ENCODE measurements around the gene KIF1B.
A peak's percentile ranks its signal among the peaks of the same experiment; 100 is the strongest.
"Not testable (repeated sequence)": the region's sequence is repeated elsewhere in the genome, so short reads cannot be mapped to it uniquely, and the experiment has no call there.

Gene KIF1B

DNA sequence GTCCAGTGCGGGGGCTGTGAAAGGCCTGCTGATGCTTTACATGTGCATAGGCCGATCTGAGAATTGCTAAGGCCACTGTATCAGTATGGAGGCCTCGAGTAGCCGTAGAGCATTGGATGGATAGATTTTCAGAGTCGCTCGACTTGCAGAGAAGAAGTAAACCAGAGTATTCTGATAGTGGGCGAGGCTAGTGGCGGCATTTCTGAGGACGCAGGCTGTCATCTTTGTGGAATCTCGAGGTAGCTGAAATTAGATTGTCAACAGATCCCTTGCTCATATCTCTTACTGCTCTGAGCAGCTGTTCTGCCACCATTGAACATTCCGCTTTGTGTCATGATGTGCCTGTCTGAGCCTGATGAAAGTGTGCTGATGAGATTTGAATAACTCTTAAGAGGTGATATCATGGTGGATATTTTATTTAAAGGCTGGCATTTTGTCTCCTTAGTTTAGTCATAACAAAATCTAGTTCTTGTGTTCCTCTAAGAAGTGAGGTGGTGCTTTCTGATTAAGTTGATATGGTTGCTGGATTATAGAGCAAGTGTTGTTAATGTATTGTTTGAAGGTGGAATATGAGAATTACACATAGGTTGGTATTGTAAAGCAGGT is 1.5 kb downstream of the KIF1B start:
- peak overlapping the region; percentile 88 for H3K27ac ChIP-seq (ENCODE audit: insufficient read depth, low read depth, low read length, poor library complexity, severe bottlenecking)
- no peaks in the 10 kb centered on the region for H3K9me3 ChIP-seq (ENCODE audit: control insufficient read depth, low read length)
- 16 to 26% methylated on average over 11 of the region's 11 CpGs for WGBS, 2 experiments
- H3K36me3 ChIP-seq (ENCODE audit: control insufficient read depth, insufficient read depth, low read length), result no peaks in the 10 kb centered on the region
- peaks cover 19% of the 10 kb centered on the region for H3K4me1 ChIP-seq (ENCODE audit: control insufficient read depth, insufficient read depth, low read length)
- peak overlapping the region; percentile 96 for H3K4me3 ChIP-seq (ENCODE audit: insufficient read depth, low read depth, low read length)
- H3K27me3 ChIP-seq (ENCODE audit: control insufficient read depth, insufficient read depth, low read length, poor library complexity, severe bottlenecking), result no peaks in the 10 kb centered on the region

DNA sequence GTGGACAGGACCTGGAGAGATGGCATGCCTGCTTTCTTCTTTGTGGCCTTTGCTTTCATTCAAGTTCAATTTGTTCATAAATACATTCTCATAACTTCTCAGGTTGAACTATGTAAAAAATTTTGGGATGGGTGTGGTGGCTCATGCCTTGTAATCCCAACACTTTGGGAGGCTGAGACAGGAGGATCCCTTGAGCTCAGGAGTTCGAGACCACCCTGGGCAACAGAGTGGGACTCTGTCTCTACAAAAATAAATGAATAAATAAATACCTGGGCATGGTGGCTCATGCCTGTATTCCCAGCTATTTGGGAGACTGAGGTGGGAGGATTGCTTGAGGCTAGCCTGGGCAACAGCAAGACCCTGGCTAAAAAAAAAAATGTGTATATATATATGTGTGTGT is 2.1 kb downstream of the KIF1B start:
- Histone ChIP-seq H3K4me3 (ENCODE audit: insufficient read depth, low read depth, low read length) (peak overlapping the region; percentile 96), H3K27me3 (ENCODE audit: control insufficient read depth, insufficient read depth, low read length, poor library complexity, severe bottlenecking) (no peaks in the 10 kb centered on the region), H3K36me3 (ENCODE audit: control insufficient read depth, insufficient read depth, low read length) (no peaks in the 10 kb centered on the region), H3K27ac (ENCODE audit: insufficient read depth, low read depth, low read length, poor library complexity, severe bottlenecking) (no peak overlapping the region), H3K9me3 (ENCODE audit: control insufficient read depth, low read length) (no peaks in the 10 kb centered on the region), H3K4me1 (ENCODE audit: control insufficient read depth, insufficient read depth, low read length) (peaks cover 19% of the 10 kb centered on the region)
- 93 to 100% methylated on average over 1 of the region's 1 CpG for WGBS, 2 experiments

DNA sequence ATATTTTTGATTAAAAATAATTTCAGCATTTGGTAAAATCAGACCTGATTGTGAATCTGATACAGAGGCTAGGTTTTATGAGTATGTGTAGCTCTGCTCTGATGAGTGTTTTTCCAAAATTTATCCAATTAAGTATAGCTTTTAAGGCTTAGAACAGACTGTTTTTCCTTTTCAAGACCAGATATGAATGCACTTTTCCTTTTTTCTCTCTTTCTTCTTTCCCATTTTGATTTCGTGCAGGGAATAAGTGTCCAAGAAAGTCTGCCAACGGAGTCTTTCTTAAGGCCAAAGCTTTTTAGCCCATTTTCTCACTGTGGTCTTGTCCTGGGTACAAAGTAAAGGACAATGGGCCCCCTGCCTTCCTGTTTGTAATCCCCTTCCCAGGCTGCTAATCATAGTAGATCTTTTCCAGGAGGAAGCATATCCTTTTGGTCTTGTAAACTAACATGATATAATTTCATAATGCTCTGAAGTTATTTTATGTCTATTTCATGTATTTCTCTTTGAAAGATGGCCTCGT is 2.9 kb downstream of the KIF1B start:
- H3K36me3 ChIP-seq (ENCODE audit: control insufficient read depth, insufficient read depth, low read length), result no peaks in the 10 kb centered on the region
- H3K4me3 ChIP-seq (ENCODE audit: insufficient read depth, low read depth, low read length), result no peak overlapping the region
- peaks cover 19% of the 10 kb centered on the region for H3K4me1 ChIP-seq (ENCODE audit: control insufficient read depth, insufficient read depth, low read length)
- H3K27ac ChIP-seq (ENCODE audit: insufficient read depth, low read depth, low read length, poor library complexity, severe bottlenecking), result no peak overlapping the region
- 43 to 47% methylated on average over 3 of the region's 3 CpGs for WGBS, 2 experiments
- no peaks in the 10 kb centered on the region for H3K9me3 ChIP-seq (ENCODE audit: control insufficient read depth, low read length)
- H3K27me3 ChIP-seq (ENCODE audit: control insufficient read depth, insufficient read depth, low read length, poor library complexity, severe bottlenecking), result no peaks in the 10 kb centered on the region

- Histone ChIP-seq H3K36me3 (ENCODE audit: control insufficient read depth, insufficient read depth, low read length) (no peaks in the 10 kb centered on the region), H3K27me3 (ENCODE audit: control insufficient read depth, insufficient read depth, low read length, poor library complexity, severe bottlenecking) (no peaks in the 10 kb centered on the region), H3K4me1 (ENCODE audit: control insufficient read depth, insufficient read depth, low read length) (peaks cover 19% of the 10 kb centered on the region), H3K9me3 (ENCODE audit: control insufficient read depth, low read length) (no peaks in the 10 kb centered on the region), H3K4me3 (ENCODE audit: insufficient read depth, low read depth, low read length) (no peak overlapping the region), H3K27ac (ENCODE audit: insufficient read depth, low read depth, low read length, poor library complexity, severe bottlenecking) (no peak overlapping the region)
- WGBS, 2 experiments, result 89 to 95% methylated on average over 7 of the region's 7 CpGs
Measured at GRCh38 chr1:10216090-10216749, 5.8 kb downstream of the KIF1B start.

DNA sequence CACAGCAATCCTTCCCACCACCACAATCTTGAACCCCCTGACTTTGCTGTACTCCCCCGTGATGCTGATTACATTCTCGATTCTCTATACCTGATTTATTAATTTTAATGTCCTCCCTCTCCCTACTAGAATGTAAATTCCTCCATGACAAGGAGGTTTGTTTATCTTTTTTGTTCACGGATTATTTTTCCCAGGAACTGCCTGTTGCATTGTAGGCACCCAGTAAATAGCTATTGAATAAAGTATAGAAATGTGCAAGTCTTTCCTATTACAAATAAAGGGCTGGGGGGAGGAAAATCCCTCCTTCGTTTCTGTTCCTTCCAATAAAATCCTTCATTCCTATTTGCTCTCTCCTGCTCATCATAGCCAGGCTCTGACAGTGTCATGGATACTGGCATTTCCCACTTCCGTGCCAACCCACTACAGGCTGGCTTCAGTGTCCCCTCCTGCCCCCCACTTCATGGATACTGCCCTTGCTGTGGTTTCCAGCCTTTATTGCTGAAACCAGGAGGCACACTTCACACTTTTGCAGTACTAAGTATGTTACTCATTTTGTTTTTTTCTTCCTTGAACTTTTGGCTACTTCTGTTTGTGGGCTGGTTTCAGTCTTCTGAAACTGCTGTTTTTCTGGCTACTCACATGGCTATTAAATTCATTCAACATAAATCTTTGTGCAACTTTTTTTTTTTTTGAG is 7.5 kb downstream of the KIF1B start:
- H3K4me3 ChIP-seq (ENCODE audit: insufficient read depth, low read depth, low read length), result no peak overlapping the region
- H3K27me3 ChIP-seq (ENCODE audit: control insufficient read depth, insufficient read depth, low read length, poor library complexity, severe bottlenecking), result no peaks in the 10 kb centered on the region
- no peak overlapping the region for H3K27ac ChIP-seq (ENCODE audit: insufficient read depth, low read depth, low read length, poor library complexity, severe bottlenecking)
- H3K9me3 ChIP-seq (ENCODE audit: control insufficient read depth, low read length), result no peaks in the 10 kb centered on the region
- 86 to 91% methylated on average over 4 to 5 of the region's 5 CpGs for WGBS, 2 experiments
- H3K4me1 ChIP-seq (ENCODE audit: control insufficient read depth, insufficient read depth, low read length), result peaks cover 11% of the 10 kb centered on the region
- no peaks in the 10 kb centered on the region for H3K36me3 ChIP-seq (ENCODE audit: control insufficient read depth, insufficient read depth, low read length)

GRCh38 chr1:10220200-10220599 is 9.8 kb downstream of the KIF1B start:
- Histone ChIP-seq H3K9me3 (ENCODE audit: control insufficient read depth, low read length) (no peaks in the 10 kb centered on the region), H3K36me3 (ENCODE audit: control insufficient read depth, insufficient read depth, low read length) (no peaks in the 10 kb centered on the region), H3K4me1 (ENCODE audit: control insufficient read depth, insufficient read depth, low read length) (no peaks in the 10 kb centered on the region), H3K27me3 (ENCODE audit: control insufficient read depth, insufficient read depth, low read length, poor library complexity, severe bottlenecking) (no peaks in the 10 kb centered on the region), H3K27ac (ENCODE audit: insufficient read depth, low read depth, low read length, poor library complexity, severe bottlenecking) (no peak overlapping the region), H3K4me3 (ENCODE audit: insufficient read depth, low read depth, low read length) (no peak overlapping the region)

DNA sequence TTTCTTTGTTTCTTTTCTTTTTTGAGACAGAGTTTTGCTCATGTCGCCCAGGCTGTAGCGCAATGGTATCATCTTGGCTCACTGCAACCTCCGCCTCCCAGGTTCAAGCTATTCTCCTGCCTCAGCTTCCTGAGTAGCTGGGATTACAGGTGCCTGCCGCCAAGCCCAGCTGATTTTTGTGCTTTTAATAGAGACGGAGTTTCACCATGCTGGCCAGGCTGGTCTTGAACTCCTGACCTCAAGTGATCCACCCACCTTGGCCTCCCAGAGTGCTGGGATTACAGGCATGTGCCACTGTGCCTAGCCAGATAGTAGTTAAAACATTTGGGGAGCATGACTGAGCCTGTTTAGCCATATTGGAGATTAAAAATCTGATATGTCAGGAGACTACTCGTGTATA is 10.3 kb downstream of the KIF1B start:
- not testable (repeated sequence) for H3K4me1 ChIP-seq (ENCODE audit: control insufficient read depth, insufficient read depth, low read length); H3K27ac ChIP-seq (ENCODE audit: insufficient read depth, low read depth, low read length, poor library complexity, severe bottlenecking); H3K36me3 ChIP-seq (ENCODE audit: control insufficient read depth, insufficient read depth, low read length); H3K27me3 ChIP-seq (ENCODE audit: control insufficient read depth, insufficient read depth, low read length, poor library complexity, severe bottlenecking); H3K4me3 ChIP-seq (ENCODE audit: insufficient read depth, low read depth, low read length); H3K9me3 ChIP-seq (ENCODE audit: control insufficient read depth, low read length)
- WGBS, 2 experiments, result 97% methylated on average over 6 of the region's 6 CpGs

- no peak overlapping the region for H3K27ac ChIP-seq (ENCODE audit: insufficient read depth, low read depth, low read length, poor library complexity, severe bottlenecking)
- no peaks in the 10 kb centered on the region for H3K27me3 ChIP-seq (ENCODE audit: control insufficient read depth, insufficient read depth, low read length, poor library complexity, severe bottlenecking)
- no peaks in the 10 kb centered on the region for H3K9me3 ChIP-seq (ENCODE audit: control insufficient read depth, low read length)
- WGBS, 2 experiments, result 86 to 95% methylated on average over 1 of the region's 1 CpG
- no peak overlapping the region for H3K4me3 ChIP-seq (ENCODE audit: insufficient read depth, low read depth, low read length)
- H3K4me1 ChIP-seq (ENCODE audit: control insufficient read depth, insufficient read depth, low read length), result no peaks in the 10 kb centered on the region
- no peaks in the 10 kb centered on the region for H3K36me3 ChIP-seq (ENCODE audit: control insufficient read depth, insufficient read depth, low read length)
Measured at GRCh38 chr1:10225573-10225972, 15.2 kb downstream of the KIF1B start.

GRCh38 chr1:10228528-10228927 is 18.2 kb downstream of the KIF1B start:
- no peaks in the 10 kb centered on the region for H3K9me3 ChIP-seq (ENCODE audit: control insufficient read depth, low read length)
- H3K36me3 ChIP-seq (ENCODE audit: control insufficient read depth, insufficient read depth, low read length), result no peaks in the 10 kb centered on the region
- no peaks in the 10 kb centered on the region for H3K27me3 ChIP-seq (ENCODE audit: control insufficient read depth, insufficient read depth, low read length, poor library complexity, severe bottlenecking)
- H3K4me3 ChIP-seq (ENCODE audit: insufficient read depth, low read depth, low read length), result no peak overlapping the region
- H3K27ac ChIP-seq (ENCODE audit: insufficient read depth, low read depth, low read length, poor library complexity, severe bottlenecking), result no peak overlapping the region
- H3K4me1 ChIP-seq (ENCODE audit: control insufficient read depth, insufficient read depth, low read length), result no peaks in the 10 kb centered on the region
- WGBS, 2 experiments, result 92 to 93% methylated on average over 2 of the region's 2 CpGs

- Histone ChIP-seq H3K4me3 (ENCODE audit: insufficient read depth, low read depth, low read length) (no peak overlapping the region), H3K27me3 (ENCODE audit: control insufficient read depth, insufficient read depth, low read length, poor library complexity, severe bottlenecking) (no peaks in the 10 kb centered on the region), H3K9me3 (ENCODE audit: control insufficient read depth, low read length) (no peaks in the 10 kb centered on the region), H3K4me1 (ENCODE audit: control insufficient read depth, insufficient read depth, low read length) (no peaks in the 10 kb centered on the region), H3K36me3 (ENCODE audit: control insufficient read depth, insufficient read depth, low read length) (no peaks in the 10 kb centered on the region), H3K27ac (ENCODE audit: insufficient read depth, low read depth, low read length, poor library complexity, severe bottlenecking) (no peak overlapping the region)
- 92 to 95% methylated on average over 5 of the region's 5 CpGs for WGBS, 2 experiments
Measured at GRCh38 chr1:10229903-10230302, 19.5 kb downstream of the KIF1B start.
